COLO668 (cell line): ENCODE data around the gene SH3BP5L.

Source experiments
- DNase-seq: peaks from one replicate; lab custom pipeline; 2025; ENCODE audit not compliant: unreplicated experiment; lab: John Stamatoyannopoulos, UW

The SH3BP5L gene

DNA sequence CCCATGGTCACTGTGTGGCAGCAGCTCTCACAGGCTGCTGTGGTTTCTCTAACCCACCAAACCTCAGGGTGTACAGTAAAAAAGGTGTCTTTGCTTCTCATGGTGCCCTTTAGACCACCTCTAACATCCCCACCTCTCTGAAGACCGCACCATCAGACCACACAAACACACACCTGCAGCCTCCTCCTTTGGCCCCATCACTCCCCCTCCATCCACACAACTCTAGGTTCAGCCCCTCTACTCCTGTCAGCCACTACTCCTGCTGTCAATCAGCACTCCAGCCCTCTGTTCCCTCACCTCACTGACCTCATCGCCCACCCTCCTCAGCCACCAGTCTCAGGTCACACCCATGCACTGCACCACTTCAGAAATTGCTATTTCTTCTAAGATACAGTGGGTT is 25.7 kb upstream of the SH3BP5L start:
- no peak for DNase-seq

DNA sequence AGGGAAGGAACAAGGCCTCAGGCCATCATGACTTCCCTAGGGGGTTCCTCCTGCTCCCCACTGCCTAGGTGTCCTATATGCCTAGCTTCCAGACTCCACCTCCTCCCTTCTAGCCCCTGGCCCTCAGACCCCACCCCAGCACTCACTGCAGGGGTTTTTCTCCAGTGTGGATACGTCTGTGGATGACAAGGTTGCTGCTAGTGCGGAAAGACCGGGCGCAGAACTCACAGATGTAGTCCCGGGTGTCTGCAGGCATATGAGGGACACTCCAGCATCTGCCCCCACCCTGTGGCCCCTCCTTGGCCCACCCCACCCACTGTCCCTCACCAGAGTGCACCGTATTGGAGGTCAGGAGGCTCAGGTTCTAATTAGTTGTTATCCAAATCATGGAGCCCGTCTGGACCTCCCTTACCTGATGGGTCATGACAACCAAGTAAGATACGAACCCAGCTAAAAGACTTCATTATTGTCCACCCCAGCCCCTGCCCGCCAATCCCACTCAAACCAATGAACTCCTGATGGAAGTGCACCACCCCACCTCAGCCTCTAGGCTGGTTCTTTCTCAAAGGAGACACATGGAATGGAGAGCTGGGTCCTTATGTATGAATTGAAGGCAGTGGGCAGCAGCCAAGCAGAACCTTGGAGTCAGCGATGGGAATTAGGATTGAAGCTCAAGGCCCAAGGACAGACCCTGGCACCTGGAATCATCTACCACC is 25.0 kb upstream of the SH3BP5L start:
- no peak for DNase-seq

GRCh38 chr1:248850124-248850523 is 24.4 kb upstream of the SH3BP5L start:
- DNase-seq: no peak

DNA sequence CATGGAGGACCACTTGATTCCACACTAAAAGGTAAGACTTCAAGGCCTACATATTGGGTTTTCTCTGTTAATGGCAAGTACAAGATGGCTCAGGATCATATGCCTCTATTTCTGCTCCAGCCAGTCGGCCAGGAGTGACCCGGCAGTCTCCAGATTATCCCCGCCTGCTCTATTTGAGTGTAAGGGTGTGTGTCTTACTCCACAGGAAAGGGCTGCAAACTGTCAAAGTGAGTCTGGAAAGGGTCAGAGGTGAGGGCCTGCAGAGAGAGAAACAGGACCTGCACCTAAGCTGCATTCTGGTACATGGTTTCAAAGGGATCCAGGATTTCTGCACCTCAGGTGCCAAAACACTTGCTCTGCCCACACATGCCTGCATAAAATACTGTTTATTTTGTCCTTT is 23.9 kb upstream of the SH3BP5L start:
- no peak for DNase-seq

DNA sequence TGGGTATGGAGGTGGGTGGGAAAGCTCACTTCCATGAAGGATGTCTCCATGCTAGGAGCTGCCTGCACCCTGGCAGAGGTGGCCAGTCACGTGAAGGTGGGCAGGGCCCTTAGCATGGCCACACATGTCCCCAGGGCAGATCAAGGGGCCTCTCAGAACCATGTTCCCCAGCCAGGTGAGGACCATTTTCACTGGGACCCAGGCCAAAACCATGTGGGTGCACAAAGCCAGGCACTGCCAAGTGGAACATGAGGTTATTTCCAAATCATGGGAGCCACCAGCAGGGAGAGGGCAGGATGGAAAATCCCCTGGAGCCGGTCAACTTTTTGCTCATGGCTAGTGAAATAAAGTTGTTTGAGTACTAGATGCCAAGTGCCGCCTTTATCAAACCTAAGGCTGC is 23.4 kb upstream of the SH3BP5L start:
- DNase-seq: no peak

DNA sequence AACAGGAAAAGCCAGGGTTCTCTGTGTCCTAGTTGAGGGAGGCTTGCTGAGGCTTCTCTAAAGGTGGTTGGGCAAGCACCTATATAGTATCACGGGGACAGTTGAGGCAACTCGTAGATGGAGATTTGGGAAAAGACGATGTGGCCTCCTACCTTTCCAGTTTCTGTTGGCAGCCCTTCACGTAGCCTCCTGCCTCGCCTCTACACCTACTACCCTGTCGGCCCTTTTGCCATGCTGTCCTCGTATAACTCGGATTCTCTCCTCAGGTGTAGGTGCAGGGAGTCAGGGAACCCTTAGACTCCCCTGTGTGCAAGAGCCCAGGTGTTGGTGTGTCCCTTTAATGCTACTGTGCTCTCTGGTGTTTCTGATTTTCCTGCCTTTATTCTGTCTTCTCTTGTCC is 22.9 kb upstream of the SH3BP5L start:
- no peak for DNase-seq

- DNase-seq: no peak
These were observed 22.3 kb upstream of the SH3BP5L start for GRCh38 chr1:248847956-248848561.

GRCh38 chr1:248847181-248847955 is 21.7 kb upstream of the SH3BP5L start:
- DNase-seq: no peak

- DNase-seq: no peak
These were observed 18.8 kb upstream of the SH3BP5L start for GRCh38 chr1:248844526-248844925.

- no peak for DNase-seq
These were observed 18.0 kb upstream of the SH3BP5L start for GRCh38 chr1:248843687-248844086.

DNA sequence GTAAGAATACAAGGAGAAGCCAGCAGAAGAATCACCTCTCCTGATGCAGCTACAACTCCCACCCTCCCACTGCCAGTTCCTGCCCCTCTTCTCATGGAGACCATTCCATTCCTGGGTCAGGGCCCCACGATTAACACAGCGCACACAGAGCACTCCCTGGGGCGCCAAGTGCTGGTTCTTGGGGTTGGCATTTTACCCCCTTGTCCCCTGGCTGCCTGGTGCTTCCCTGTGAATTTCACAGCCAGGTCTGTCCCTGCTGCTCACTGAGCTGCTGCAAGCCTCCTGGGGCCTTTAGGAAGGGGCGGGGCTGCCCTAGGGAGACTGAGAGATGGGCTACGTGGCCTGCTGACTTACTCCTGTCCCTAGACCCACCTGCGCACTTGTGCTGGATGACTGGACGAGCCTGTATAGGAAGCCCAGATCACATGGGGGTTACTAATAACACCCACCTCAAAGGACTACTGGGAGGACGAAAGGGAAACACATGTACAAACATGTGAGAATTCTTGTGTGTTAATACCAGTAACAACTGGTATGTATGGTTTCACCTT is 17.1 kb upstream of the SH3BP5L start:
- no peak for DNase-seq

GRCh38 chr1:248841702-248842395 is 16.1 kb upstream of the SH3BP5L start:
- peak; percentile 15 for DNase-seq

DNA sequence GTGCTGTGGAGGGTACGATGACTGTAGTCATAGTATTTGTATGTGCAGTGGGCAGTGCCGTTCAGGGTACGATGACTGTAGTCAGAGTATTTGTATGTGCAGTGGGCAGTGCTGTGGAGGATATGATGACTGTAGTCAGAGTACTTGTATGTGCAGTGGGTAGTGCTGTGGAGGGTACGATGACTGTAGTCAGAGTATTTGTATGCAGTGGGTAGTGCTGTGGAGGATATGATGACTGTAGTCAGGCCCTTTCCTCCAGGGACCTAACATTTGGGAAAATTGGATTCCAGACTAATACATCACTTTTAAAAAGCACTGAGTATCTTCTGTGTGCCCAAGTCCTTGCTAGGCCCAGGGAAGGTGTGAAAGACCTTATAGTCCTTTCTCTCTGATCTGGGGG is 15.2 kb upstream of the SH3BP5L start:
- no peak for DNase-seq

DNA sequence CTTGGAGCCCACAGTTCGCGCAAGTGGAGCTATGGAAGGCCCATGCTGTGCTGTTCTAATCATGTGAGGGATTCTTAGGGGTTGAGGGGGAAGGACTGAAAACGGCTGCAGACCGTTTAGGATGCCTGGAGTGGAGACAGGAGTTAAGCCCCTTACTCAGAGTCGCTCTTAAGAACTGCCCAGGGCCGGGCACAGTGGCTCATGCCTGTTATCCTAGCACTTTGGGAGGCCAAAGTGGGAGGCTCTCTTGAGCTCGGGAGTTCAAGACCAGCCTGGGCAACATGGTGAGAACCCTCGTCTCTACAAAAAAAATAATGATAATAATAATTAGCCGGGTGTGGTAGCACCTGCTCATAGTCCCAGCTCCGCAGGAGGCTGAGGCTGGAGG is 13.4 kb upstream of the SH3BP5L start:
- DNase-seq: no peak

GRCh38 chr1:248838357-248839167 is 12.8 kb upstream of the SH3BP5L start:
- DNase-seq: peak; percentile 93

- DNase-seq: peak; percentile 99
These were observed 12.2 kb upstream of the SH3BP5L start, which contains the start of gene ZNF672 for GRCh38 chr1:248837781-248838356. ZNF672 (plus strand) TSS chr1:248838224; CDS start chr1:248847275, 9,051 bp downstream.

GRCh38 chr1:248837045-248837780 is 11.5 kb upstream of the SH3BP5L start:
- no peak for DNase-seq

- no peak for DNase-seq
These were observed 8.7 kb upstream of the SH3BP5L start for GRCh38 chr1:248834343-248834940.

DNA sequence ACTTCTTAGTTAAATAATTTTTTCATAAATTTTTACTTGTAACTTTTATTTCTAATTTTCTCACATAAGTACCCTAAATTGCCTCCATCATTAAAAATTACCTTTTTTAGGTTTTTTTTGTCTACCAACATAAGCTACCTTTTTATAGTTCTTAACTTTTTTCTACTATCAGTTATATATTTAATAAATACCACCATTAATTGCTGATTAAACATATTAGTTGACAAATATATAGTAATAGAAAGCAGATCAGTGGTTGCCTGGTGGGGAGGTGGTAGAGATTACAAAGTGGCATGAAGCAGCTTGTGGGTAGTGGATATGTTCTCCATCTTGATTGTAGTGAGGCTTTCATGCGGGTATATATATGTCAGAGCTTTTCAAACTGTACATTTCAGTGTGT is 6.1 kb upstream of the SH3BP5L start:
- DNase-seq: no peak
